COR-L47 (cell line): ENCODE measurements around the gene MYBPC2.

ENCODE experiments used
- DNase-seq: peaks from one replicate; lab custom pipeline; 2025; lab: John Stamatoyannopoulos, UW

MYBPC2 gene

GRCh38 chr19:50500753-50501151 lies 68.1 kb downstream of the MYBPC2 start:
- DNase-seq = no peak

DNA sequence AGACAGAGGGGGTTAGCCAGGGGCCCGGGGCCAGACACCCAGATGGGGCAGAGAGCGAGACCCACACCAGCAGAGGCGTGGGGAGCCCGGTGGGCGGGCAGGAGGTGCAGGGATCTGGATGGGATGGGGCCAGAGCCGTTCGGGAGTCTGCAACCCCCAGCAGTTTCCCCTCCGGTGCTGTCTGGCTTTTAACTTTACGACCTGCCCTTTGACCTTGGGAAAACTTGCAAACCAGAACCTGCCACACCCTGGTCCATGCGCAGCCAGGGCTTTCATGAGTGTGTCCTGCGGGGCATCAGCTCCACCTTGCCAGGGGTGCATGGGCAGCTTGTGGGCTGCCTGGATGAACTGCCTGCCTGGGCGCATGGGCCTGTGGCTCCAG lies 68.5 kb downstream of the MYBPC2 start:
- DNase-seq = no peak

DNA sequence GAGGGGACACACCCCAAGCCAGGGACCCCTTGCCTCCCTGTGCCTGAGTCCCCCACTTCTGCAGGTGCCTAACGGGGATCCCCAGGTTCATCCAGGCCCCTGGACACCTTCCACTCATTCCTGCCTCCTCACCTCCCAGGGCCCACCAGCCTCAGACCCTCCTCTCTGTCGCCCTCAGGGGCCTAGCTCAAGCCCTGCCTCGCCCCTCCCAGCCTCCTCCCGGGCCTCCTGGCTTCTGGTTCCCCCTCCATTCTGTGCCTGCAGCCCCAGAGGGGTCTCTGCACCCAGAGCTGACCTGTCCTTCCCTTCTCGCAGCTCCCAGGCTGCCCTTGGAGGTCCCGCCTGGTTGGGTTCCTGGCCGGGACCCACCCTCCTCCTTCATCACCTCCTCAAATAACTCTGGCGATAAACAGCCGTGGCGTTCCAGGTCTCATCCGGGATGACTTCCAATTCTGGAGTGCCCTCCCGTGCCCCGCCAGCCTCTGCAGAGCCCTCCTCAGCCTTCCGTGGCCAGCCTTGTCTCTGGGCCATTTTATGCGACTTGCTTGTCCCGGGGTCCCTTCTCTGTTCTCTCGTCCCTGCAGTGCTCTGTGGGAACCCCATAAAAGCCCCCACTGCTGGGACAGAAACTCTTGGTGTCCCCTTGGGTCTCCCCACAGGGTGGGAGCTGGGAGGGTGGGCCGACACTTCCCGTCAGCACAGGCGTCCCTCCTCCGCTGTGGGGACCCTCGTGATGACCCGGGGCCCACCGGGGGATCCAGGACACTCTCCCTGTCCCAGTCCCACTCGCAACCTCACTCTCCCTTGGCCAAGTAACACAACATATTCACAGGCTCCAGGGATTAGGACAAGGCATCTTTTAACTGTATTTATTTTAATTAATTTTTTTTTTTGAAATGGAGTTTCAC lies 69.1 kb downstream of the MYBPC2 start:
- no peak for DNase-seq

DNA sequence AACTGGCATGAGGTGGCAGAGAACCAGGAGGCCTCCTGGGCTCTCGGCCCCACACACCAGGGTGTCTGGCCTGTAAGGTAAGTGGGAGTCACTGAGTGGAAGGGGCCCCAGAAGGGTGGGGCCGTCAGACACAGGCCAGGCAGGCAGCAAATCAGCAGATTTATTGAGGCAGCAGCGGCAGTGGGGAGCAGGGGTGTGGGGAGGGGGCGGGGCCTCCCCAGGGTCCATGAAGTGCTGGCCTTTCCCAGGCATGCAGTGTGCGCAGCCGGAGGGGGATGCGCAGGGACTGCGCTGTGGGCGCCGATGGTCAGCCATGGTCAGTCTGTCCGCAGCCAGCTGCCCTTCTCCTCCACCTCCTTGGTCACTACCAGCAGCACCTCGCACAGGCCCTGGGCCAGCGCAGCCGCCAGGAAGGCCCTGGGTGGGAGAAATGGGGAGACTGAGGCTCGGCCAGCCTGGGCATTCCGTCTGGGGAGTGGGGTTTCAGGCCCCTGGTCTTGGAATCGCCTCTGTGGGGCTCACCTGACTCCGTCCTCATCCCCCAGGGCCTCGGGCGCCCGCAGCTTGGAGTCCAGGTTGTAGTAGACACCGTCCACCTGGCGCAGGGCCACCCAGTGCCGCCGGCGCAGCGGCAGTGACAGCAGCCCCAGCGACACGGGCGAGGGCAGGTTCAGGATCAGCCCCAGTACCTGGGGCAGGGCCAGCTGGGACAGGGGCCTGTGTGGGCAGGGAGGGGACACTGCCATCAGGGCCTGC lies 73.3 kb downstream of the MYBPC2 start:
- DNase-seq = no peak

GRCh38 chr19:50506700-50507099 lies 74.0 kb downstream of the MYBPC2 start:
- no peak for DNase-seq

- DNase-seq = no peak
Measured at GRCh38 chr19:50507376-50507775, 74.7 kb downstream of the MYBPC2 start.

- no peak for DNase-seq
Measured at GRCh38 chr19:50508843-50509190, 76.1 kb downstream of the MYBPC2 start.

DNA sequence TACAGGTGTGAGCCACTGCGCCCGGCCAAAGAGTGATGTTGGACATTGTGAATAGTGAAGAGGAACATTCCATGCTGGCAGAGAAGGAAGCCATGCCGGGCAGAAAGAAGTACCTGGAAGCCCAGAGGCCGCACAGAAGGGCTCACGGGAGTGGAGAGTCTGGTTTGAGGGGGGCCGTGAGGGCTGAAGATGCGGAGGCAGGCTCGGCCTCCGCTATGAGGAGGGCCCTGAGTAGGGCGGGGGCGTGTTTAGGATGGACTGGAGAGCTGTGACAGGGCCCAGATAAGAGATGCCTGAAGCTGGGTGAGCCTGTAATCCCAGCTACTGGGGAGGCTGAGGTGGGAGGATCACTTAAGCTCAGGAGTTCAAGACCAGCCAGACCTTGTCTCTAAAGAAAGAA lies 76.7 kb downstream of the MYBPC2 start:
- DNase-seq = no peak

GRCh38 chr19:50510121-50510670 lies 77.5 kb downstream of the MYBPC2 start:
- no peak for DNase-seq

DNA sequence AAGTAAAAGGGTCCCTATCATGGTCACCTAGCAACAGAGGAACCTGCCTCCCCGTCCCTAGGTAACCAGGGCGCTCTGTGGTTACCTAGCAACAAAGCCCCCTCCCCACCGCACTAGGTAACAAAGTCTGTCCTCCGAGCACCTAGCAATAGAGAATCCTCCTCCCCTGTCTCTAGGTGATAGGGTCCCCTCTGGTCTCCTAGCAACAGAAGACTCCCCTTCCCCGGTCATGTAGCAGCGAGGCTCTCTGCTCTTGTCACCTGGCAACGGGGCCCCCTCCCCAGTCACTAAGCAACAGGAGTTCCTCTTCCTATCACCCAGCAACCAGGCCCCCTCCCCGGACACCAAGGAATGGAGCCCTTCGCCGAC lies 78.0 kb downstream of the MYBPC2 start:
- DNase-seq = peak; percentile 97

- DNase-seq = peak; percentile 99
Measured at GRCh38 chr19:50511069-50511822, 78.6 kb downstream of the MYBPC2 start, which contains the start of gene JOSD2. TSS of gene JOSD2 (minus strand) at chr19:50511191. CDS start at chr19:50510431, 760 bp downstream.

- no peak for DNase-seq
Measured at GRCh38 chr19:50512112-50512998, 79.7 kb downstream of the MYBPC2 start.

- DNase-seq = no peak
Measured at GRCh38 chr19:50512999-50513745, 80.5 kb downstream of the MYBPC2 start.

- no peak for DNase-seq
Measured at GRCh38 chr19:50513746-50514345, 81.2 kb downstream of the MYBPC2 start, which contains the start of gene ASPDH. TSS of gene ASPDH (minus strand) at chr19:50513913. CDS start at chr19:50513823, 90 bp downstream.

GRCh38 chr19:50514346-50515167 lies 81.9 kb downstream of the MYBPC2 start:
- DNase-seq = peak; percentile 73

GRCh38 chr19:50515168-50515561 lies 82.5 kb downstream of the MYBPC2 start:
- no peak for DNase-seq
